ENCODE measurements around the gene TMEM94. TPM values are rescaled to one million over a fixed set of nuclear protein-coding genes. Genes with fewer than 3 reads are reported as not detected.
A peak's percentile ranks its signal among the peaks of the same experiment; 100 is the strongest.

Gene TMEM94
- total RNA-seq, 4 donors from 2014 or later, result 19.3 to 56.5 (median 28.3) TPM

- H3K36me3 ChIP-seq, result peaks cover 0 to 49% (median 0%) of the 10 kb centered on the region in 3 donors
- H3K27me3 ChIP-seq, result no peaks in the 10 kb centered on the region
- DNase-seq, result no peak
- 20 to 49% methylated on average over 6 to 10 of the region's 24 CpGs for WGBS, 2 donors
- peak overlapping the region; percentile 63 to 88 (median 78) for H3K4me3 ChIP-seq
- H3K27ac ChIP-seq, result peak overlapping the region; percentile 89 to 97 (median 92)
- no peaks in the 10 kb centered on the region for H3K9me3 ChIP-seq
- no peak for TF ChIP-seq CTCF (IDR thresholded peaks at IDR 0.05)
- TF ChIP-seq POLR2A (IDR thresholded peaks at IDR 0.05), result no peak
- peaks cover 5 to 35% (median 11%) of the 10 kb centered on the region in 3 donors for H3K4me1 ChIP-seq
- intact Hi-C loops (cut with DNase I), result no loop called here
Observed at GRCh38 chr17:75524269-75524969, 68.0 kb downstream of the TMEM94 start.

DNA sequence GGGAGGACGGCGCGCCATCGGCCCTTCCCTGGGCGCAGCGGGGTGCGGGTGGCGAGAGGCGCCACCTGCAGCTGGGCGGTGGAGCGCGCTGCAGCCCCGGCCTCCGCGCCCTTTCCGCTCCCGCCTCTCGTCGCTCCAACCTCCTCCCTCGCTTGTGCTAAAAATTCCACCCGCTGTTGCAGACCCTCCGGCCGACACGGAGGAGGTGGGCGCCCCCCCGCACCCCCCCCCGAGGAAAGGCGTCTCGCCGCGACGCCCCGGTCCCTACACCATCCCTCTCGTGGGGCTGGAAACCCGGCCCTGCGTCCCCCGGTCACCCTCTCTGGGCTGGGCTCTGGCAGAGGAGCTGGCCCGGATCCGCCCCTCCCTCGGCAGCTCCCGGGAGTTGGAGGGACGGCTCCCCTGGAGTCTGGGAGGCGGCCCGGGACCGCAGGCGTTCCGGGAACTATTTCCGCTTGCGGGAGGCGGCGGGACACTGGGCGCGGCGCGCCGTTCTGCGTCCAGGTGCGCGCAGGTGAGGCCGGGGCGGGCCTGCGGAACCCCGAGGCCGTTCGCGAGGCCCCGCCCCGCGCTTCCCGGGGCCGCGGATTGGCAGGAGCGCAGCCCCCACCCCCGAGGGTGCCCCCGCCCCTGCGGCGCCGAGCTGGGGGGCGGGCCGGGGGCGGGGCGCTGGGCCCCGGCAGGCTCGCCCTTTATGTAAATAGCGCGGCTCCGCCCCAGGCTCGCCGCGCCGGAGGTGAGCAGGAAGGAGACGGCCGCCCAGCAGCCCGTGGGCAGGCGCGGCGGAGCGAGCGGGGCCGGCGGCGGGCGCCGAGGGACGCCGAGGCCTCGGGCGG lies 68.8 kb downstream of the TMEM94 start, which contains the start of gene LLGL2:
TSS of gene LLGL2 (plus strand) at position 728 of the 836 bp plus-strand sequence. CDS start 17,730 bp downstream, outside the sequence.
- intact Hi-C loops (cut with DNase I), result no loop called here
- Histone ChIP-seq H3K27me3 (no peaks in the 10 kb centered on the region), H3K27ac (peak within 1 kb of the TSS; percentile 89 to 97 (median 92)), H3K4me1 (peaks cover 5 to 35% (median 11%) of the 10 kb centered on the region in 3 donors), H3K4me3 (peak within 1 kb of the TSS; percentile 63 to 88 (median 78)), H3K36me3 (peaks cover 0 to 41% (median 0%) of the 10 kb centered on the region in 3 donors), H3K9me3 (no peaks in the 10 kb centered on the region)
- no CpG with 5 or more reads among the region's 108 CpGs for WGBS, 2 donors
- TF ChIP-seq POLR2A (IDR thresholded peaks at IDR 0.05) (peak in 3 of 4 donors; percentile 33 to 69 (median 34)), CTCF (IDR thresholded peaks at IDR 0.05) (peak; percentile 38 to 57 (median 45))
- DNase-seq, result peak; percentile 37

GRCh38 chr17:75525806-75526554 lies 69.5 kb downstream of the TMEM94 start:
- peak overlapping the region; percentile 76 to 97 (median 92) for H3K27ac ChIP-seq
- no peaks in the 10 kb centered on the region for H3K27me3 ChIP-seq
- DNase-seq, result no peak
- no peaks in the 10 kb centered on the region for H3K9me3 ChIP-seq
- H3K36me3 ChIP-seq, result peaks cover 0 to 37% (median 0%) of the 10 kb centered on the region in 3 donors
- WGBS, 2 donors, result 0 to 4% methylated on average over 9 to 12 of the region's 60 CpGs
- H3K4me3 ChIP-seq, result peak overlapping the region; percentile 63 to 88 (median 78)
- TF ChIP-seq POLR2A (IDR thresholded peaks at IDR 0.05), result no peak
- peaks cover 5 to 38% (median 11%) of the 10 kb centered on the region in 3 donors for H3K4me1 ChIP-seq
- intact Hi-C loops (cut with DNase I), result no loop called here

DNA sequence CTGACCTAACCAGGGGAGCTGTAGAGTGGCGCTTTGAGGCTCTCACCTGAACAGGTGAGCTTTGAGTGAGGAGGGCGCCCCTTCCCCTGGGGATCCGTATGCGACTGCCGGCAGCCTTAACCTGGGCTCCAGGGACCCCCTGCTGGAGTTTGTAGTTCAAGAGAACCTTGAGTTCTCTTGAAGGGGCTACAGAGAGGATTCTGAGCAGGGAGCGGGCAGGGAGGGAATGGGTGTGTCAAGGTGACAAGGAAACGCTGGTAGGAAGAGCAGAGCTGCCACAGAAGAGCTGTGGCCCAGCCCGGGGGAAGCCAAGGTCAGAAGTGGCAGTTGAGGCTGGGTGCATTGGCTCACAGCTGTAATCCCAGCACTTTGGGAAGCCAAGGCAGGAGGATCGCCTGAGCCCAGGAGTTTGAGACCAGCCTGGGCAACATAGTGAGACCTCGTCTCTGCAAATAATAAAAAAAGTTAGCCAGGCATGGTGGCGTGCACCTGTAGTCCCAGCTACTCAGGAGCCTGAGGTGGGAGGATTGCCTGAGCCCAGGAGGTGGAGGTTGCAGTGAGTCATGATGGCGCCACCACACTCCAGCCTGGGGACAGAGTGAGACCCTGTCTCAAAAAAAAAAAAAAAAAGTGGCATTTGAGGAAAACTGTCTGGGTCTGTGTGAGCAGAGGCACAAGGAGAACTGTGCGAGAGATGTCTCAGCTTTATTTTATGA lies 70.3 kb downstream of the TMEM94 start:
- Histone ChIP-seq H3K4me3 (peak overlapping the region; percentile 63 to 88 (median 78)), H3K27ac (peak overlapping the region; percentile 76 to 97 (median 92)), H3K9me3 (no peaks in the 10 kb centered on the region), H3K27me3 (no peaks in the 10 kb centered on the region), H3K4me1 (peaks cover 5 to 40% (median 11%) of the 10 kb centered on the region in 3 donors), H3K36me3 (peaks cover 0 to 37% (median 0%) of the 10 kb centered on the region in 3 donors)
- DNase-seq, result no peak
- TF ChIP-seq CTCF (IDR thresholded peaks at IDR 0.05), result no peak
- TF ChIP-seq POLR2A (IDR thresholded peaks at IDR 0.05), result no peak
- 39 to 47% methylated on average over 5 to 12 of the region's 13 CpGs for WGBS, 2 donors
- intact Hi-C loops (cut with DNase I), result no loop called here
